Stimulated activated naive CD4-positive, alpha-beta T cell (primary cell): ENCODE measurements around the gene MYO16.

Experiments used
- DNase-seq, 6 experiments: peaks; one replicate each; lab custom pipeline; 2025; lab: John Stamatoyannopoulos, UW

Gene MYO16

DNA sequence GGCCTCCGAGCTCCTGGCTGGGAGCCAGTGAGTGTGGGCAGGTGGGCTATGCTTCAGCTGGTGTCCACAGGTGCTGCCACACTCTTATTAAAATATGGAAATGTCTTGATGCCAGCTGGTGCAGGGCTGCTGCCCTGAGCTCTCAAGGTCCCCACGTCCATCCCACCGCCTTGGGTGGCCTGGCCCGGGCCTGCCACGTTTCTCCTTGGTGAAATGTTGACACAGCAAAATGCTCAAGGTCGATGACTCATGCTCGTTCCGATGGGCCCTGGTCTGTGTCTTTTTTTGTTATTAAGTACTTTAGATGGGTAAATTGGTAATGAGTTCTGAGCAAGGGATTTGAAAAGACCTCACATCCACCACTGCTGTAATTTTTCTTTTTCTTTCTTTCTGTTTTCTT lies 524.7 kb downstream of the MYO16 start:
- no peak for DNase-seq

- DNase-seq = no peak
These were observed 525.1 kb downstream of the MYO16 start for GRCh38 chr13:109154546-109154945.

DNA sequence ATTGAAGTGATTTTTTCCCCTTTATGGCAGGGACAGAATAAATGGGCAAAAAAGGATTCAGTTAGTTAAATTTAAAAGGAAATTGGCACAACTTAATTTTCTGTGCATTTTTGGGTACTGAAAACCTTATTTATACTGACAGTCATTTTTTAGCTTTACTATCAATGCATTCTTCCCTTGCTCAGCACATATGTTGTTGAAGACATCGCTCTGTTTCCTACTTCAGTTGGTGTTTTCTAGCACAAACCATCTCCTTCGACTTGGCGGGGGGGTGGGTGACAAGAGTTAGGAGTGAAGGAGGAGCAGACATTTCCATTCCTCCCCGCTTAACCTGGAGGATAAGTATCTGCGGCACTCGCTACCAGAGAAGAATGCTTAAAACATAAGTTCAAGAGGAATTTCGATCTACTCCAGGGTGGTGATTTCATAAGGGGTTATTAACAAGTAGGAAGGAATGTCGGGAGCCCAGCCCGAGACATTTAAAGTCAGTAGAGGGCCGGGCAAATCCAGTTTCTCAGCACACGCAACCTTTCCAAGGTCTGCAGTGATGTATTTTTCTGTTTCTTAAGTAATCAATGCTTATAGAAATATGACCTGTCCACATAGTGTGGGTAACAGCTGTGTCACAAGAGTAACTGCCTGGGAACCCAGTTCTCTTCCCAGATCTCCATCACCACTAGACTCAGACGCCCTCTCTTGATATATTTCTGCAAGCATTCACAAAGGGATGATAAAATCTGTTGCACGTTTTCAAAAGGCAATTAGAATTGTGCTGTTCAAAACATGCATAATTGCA lies 525.8 kb downstream of the MYO16 start:
- DNase-seq = no peak

GRCh38 chr13:109156181-109156935 lies 526.9 kb downstream of the MYO16 start:
- DNase-seq = no peak

- DNase-seq = no peak
These were observed 527.9 kb downstream of the MYO16 start for GRCh38 chr13:109157275-109157674.

DNA sequence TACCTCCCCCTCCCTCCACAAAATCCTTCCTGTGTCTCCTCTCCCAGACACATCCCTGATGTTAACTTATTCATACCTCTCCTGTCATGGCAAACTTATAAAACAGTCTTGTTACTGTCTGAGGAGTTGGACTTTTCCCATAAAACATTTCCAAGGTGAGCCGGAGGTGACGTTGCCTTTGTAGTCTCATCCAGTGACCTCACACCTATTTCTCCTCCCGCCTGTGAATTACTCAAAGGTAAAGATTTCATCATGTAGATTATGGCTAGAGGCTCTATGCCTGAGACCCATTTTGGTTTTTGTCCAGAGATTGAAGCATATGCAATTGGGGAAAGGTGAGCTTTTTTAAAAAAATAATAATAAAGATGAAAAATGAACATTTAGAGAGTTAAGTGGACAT lies 529.0 kb downstream of the MYO16 start:
- no peak for DNase-seq

- DNase-seq = no peak
These were observed 530.4 kb downstream of the MYO16 start for GRCh38 chr13:109159650-109160309.

GRCh38 chr13:109160357-109160756 lies 530.9 kb downstream of the MYO16 start:
- DNase-seq = no peak

GRCh38 chr13:109160887-109161669 lies 531.7 kb downstream of the MYO16 start:
- DNase-seq = no peak

- DNase-seq = no peak
These were observed 533.0 kb downstream of the MYO16 start for GRCh38 chr13:109162248-109163036.

GRCh38 chr13:109163037-109163379 lies 533.6 kb downstream of the MYO16 start:
- DNase-seq = no peak

GRCh38 chr13:109165417-109165904 lies 536.0 kb downstream of the MYO16 start:
- DNase-seq = no peak

- no peak for DNase-seq
These were observed 537.4 kb downstream of the MYO16 start for GRCh38 chr13:109166804-109167203.

DNA sequence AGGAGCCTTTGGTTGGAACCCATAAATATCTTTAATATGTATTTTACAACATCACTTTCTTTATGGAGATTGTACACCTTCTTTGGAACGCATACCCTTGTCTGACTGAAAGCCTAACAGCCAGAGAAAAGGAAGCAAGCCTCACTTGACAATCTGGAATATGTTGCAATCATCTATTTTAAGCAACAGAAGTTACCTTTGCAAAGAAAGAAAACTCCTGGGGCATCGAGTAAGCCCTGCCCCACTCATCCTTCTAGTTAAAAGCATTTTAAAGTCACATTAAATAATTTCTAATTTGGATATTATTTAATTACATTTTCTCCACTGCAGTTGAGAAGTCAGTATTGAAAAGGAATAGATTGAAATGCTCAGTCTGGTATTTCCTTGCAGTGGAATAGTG lies 542.7 kb downstream of the MYO16 start:
- no peak for DNase-seq

- no peak for DNase-seq
These were observed 546.3 kb downstream of the MYO16 start for GRCh38 chr13:109175666-109176065.

- no peak for DNase-seq
These were observed 551.6 kb downstream of the MYO16 start for GRCh38 chr13:109180905-109181425.

- no peak for DNase-seq
These were observed 553.5 kb downstream of the MYO16 start for GRCh38 chr13:109182777-109183465.

GRCh38 chr13:109191413-109191812 lies 562.0 kb downstream of the MYO16 start:
- DNase-seq = no peak

DNA sequence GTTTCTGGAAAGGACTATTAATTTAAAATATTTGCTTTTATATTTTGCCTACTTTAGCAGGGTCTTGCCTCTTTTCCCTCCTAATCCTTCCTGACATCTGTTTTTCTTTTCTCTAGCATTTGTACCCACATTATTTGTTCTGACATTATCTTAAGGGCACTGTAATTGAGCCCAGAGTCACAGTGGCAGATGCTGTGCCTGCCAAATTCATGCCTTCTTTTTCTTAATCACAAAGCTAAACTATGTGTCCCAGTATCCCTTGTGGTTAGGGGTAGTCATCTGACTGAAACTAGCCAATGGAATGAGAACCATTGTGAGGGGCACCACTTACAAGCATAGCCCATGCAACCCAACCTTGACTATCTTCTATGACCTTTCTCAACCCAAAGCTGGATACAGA lies 562.9 kb downstream of the MYO16 start:
- no peak for DNase-seq

DNA sequence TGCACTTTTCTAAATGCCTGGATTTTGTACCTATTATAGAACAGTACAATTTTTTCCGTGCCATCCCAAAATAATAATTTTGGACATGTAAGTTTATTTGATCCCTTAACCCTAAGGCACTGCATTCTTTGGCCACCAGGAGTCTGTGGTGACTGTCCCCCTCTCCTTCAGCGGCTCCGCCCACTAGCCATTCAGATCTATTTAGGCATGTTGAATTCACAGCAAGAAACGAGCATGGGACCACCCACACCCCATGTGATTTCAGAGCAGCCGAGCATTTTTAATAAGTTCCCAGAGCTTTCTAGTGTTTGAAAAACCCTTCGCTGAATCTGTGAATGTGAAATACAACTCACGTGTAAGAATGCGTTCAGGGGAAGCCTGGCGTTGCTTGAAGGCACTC lies 567.5 kb downstream of the MYO16 start:
- no peak for DNase-seq
